NCI-H2107 treated with DMSO at 0.1 percent for 48 hours (cell line): ENCODE data around the gene ESM1.
A peak's percentile ranks its signal among the peaks of the same experiment; 100 is the strongest.
"Not testable (repeated sequence)": the region's sequence is repeated elsewhere in the genome, so short reads cannot be mapped to it uniquely, and the experiment has no call there.

Experiments used
- DNase-seq: peaks from one replicate; lab custom pipeline; 2025; ENCODE audit not compliant: unreplicated experiment; lab: John Stamatoyannopoulos, UW

The ESM1 gene

GRCh38 chr5:54985301-54986268 is at the start of gene ESM1:
TSS of gene ESM1 (minus strand) at chr5:54985593. CDS start at chr5:54985517, 76 bp downstream.
- DNase-seq = peak; percentile 7

GRCh38 chr5:55033568-55033967 is 48.2 kb upstream of the ESM1 start:
- DNase-seq = no peak

- DNase-seq = no peak
Measured at GRCh38 chr5:55031492-55031891, 46.1 kb upstream of the ESM1 start.

GRCh38 chr5:55030676-55031369 is 45.4 kb upstream of the ESM1 start:
- DNase-seq = no peak

GRCh38 chr5:55030220-55030619 is 44.8 kb upstream of the ESM1 start:
- no peak for DNase-seq

- DNase-seq = no peak
Measured at GRCh38 chr5:55027595-55027994, 42.2 kb upstream of the ESM1 start.

- no peak for DNase-seq
Measured at GRCh38 chr5:55022450-55022849, 37.1 kb upstream of the ESM1 start.

GRCh38 chr5:55021821-55022220 is 36.4 kb upstream of the ESM1 start:
- DNase-seq = peak; percentile 68

GRCh38 chr5:55021410-55021809 is 36.0 kb upstream of the ESM1 start:
- peak; percentile 43 for DNase-seq

GRCh38 chr5:55010149-55010548 is 24.8 kb upstream of the ESM1 start:
- not testable (repeated sequence) for DNase-seq

GRCh38 chr5:55004729-55005128 is 19.3 kb upstream of the ESM1 start:
- no peak for DNase-seq

- DNase-seq = no peak
Measured at GRCh38 chr5:55003432-55004065, 18.2 kb upstream of the ESM1 start.

GRCh38 chr5:55002166-55002565 is 16.8 kb upstream of the ESM1 start:
- DNase-seq = not testable (repeated sequence)

GRCh38 chr5:54997081-54997480 is 11.7 kb upstream of the ESM1 start:
- DNase-seq = no peak

- DNase-seq = no peak
Measured at GRCh38 chr5:54996466-54996865, 11.1 kb upstream of the ESM1 start.

- no peak for DNase-seq
Measured at GRCh38 chr5:54995168-54995567, 9.8 kb upstream of the ESM1 start.

GRCh38 chr5:54994628-54995027 is 9.2 kb upstream of the ESM1 start:
- no peak for DNase-seq

- DNase-seq = no peak
Measured at GRCh38 chr5:54993318-54993717, 7.9 kb upstream of the ESM1 start.

GRCh38 chr5:54991416-54991815 is 6.0 kb upstream of the ESM1 start:
- DNase-seq = no peak

GRCh38 chr5:54990841-54991258 is 5.5 kb upstream of the ESM1 start:
- no peak for DNase-seq

- no peak for DNase-seq
Measured at GRCh38 chr5:54988817-54989216, 3.4 kb upstream of the ESM1 start.

GRCh38 chr5:54988218-54988617 is 2.8 kb upstream of the ESM1 start:
- DNase-seq = no peak
